HG02798 (cell line): ENCODE data around the gene MAP3K2.

Experiments used
- ATAC-seq: cut with Tn5 transposase; IDR thresholded peaks from one replicate; pipeline ENCODE4 v1.9.1; 2021; ENCODE audit warnings: mild to moderate bottlenecking; ENCODE audit not compliant: unreplicated experiment, poor library complexity

Gene MAP3K2

GRCh38 chr2:127387655-127388422 is at the start of gene MAP3K2:
Gene MAP3K2 (minus strand): TSS chr2:127387975. CDS start chr2:127343129, 44,846 bp downstream.
- peak; percentile 81 for ATAC-seq

- ATAC-seq, result no peak
Measured at GRCh38 chr2:127437056-127437455, 49.3 kb upstream of the MAP3K2 start.

- ATAC-seq, result no peak
Measured at GRCh38 chr2:127434515-127434914, 46.7 kb upstream of the MAP3K2 start.

- ATAC-seq, result no peak
Measured at GRCh38 chr2:127431408-127432023, 43.7 kb upstream of the MAP3K2 start.

- no peak for ATAC-seq
Measured at GRCh38 chr2:127429844-127430425, 42.2 kb upstream of the MAP3K2 start.

- ATAC-seq, result no peak
Measured at GRCh38 chr2:127429291-127429690, 41.5 kb upstream of the MAP3K2 start.

- ATAC-seq, result no peak
Measured at GRCh38 chr2:127428815-127429109, 41.0 kb upstream of the MAP3K2 start.

- no peak for ATAC-seq
Measured at GRCh38 chr2:127428057-127428814, 40.5 kb upstream of the MAP3K2 start.

- ATAC-seq, result no peak
Measured at GRCh38 chr2:127427376-127428056, 39.7 kb upstream of the MAP3K2 start.

- no peak for ATAC-seq
Measured at GRCh38 chr2:127426501-127427354, 39.0 kb upstream of the MAP3K2 start.

- ATAC-seq, result no peak
Measured at GRCh38 chr2:127425540-127426490, 38.0 kb upstream of the MAP3K2 start.

- no peak for ATAC-seq
Measured at GRCh38 chr2:127424598-127425520, 37.1 kb upstream of the MAP3K2 start.

GRCh38 chr2:127423880-127424279 is 36.1 kb upstream of the MAP3K2 start:
- no peak for ATAC-seq

GRCh38 chr2:127423478-127423843 is 35.7 kb upstream of the MAP3K2 start:
- ATAC-seq, result no peak

GRCh38 chr2:127422559-127423477 is 35.0 kb upstream of the MAP3K2 start:
- ATAC-seq, result no peak

- ATAC-seq, result no peak
Measured at GRCh38 chr2:127421871-127422558, 34.2 kb upstream of the MAP3K2 start.
